Hepatocyte (in vitro differentiated cells): ENCODE measurements around the gene CNMD.

Experiments used
- EZH2 ChIP-seq: fragments of 200-600 bp; sonication (generic); IDR thresholded peaks from 2 replicates; pipeline ENCODE4 v1.6.1; 2016; ENCODE audit warnings: antibody characterized with exemption, mild to moderate bottlenecking, borderline replicate concordance
- TF ChIP-seq, protein P1 (sequence below): fragments of 200-600 bp; sonication (generic); IDR thresholded peaks from 2 replicates; pipeline ENCODE4 v1.5.1; 2016; ENCODE audit warnings: antibody characterized with exemption, mild to moderate bottlenecking; ENCODE audit not compliant: poor library complexity

- TF ChIP-seq, protein P1, sequence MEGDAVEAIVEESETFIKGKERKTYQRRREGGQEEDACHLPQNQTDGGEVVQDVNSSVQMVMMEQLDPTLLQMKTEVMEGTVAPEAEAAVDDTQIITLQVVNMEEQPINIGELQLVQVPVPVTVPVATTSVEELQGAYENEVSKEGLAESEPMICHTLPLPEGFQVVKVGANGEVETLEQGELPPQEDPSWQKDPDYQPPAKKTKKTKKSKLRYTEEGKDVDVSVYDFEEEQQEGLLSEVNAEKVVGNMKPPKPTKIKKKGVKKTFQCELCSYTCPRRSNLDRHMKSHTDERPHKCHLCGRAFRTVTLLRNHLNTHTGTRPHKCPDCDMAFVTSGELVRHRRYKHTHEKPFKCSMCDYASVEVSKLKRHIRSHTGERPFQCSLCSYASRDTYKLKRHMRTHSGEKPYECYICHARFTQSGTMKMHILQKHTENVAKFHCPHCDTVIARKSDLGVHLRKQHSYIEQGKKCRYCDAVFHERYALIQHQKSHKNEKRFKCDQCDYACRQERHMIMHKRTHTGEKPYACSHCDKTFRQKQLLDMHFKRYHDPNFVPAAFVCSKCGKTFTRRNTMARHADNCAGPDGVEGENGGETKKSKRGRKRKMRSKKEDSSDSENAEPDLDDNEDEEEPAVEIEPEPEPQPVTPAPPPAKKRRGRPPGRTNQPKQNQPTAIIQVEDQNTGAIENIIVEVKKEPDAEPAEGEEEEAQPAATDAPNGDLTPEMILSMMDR: no peak
- peak; percentile 38 for TF ChIP-seq EZH2
These were observed at the start of gene CNMD for GRCh38 chr13:52739468-52740071.
